Activated CD4-positive, alpha-beta T cell treated with anti-CD3 and anti-CD28 coated beads for 48 hours (primary cell): ENCODE data around the gene HIF3A.

ENCODE experiments used
- DNase-seq: peaks from one replicate; pipeline ENCODE4 v3.0.0-alpha.2; 2020

The HIF3A gene

GRCh38 chr19:46337487-46337886 is 40.6 kb downstream of the HIF3A start:
- DNase-seq = no peak

- no peak for DNase-seq
Measured at GRCh38 chr19:46339446-46339845, 42.6 kb downstream of the HIF3A start.

GRCh38 chr19:46340051-46340659 is 43.3 kb downstream of the HIF3A start:
- no peak for DNase-seq

GRCh38 chr19:46341937-46342336 is 45.1 kb downstream of the HIF3A start:
- no peak for DNase-seq

- no peak for DNase-seq
Measured at GRCh38 chr19:46344363-46344762, 47.5 kb downstream of the HIF3A start.

- no peak for DNase-seq
Measured at GRCh38 chr19:46345157-46345556, 48.3 kb downstream of the HIF3A start.

- peak; percentile 92 for DNase-seq
Measured at GRCh38 chr19:46346821-46347571, 50.2 kb downstream of the HIF3A start, which contains the start of gene PPP5C. TSS of gene PPP5C (plus strand) at chr19:46347087. CDS start at chr19:46347097, 10 bp downstream.

GRCh38 chr19:46347572-46347883 is 50.7 kb downstream of the HIF3A start:
- DNase-seq = no peak

- DNase-seq = no peak
Measured at GRCh38 chr19:46347985-46348384, 51.1 kb downstream of the HIF3A start.

GRCh38 chr19:46349311-46349993 is 52.6 kb downstream of the HIF3A start:
- DNase-seq = no peak

GRCh38 chr19:46350029-46350757 is 53.4 kb downstream of the HIF3A start:
- peak; percentile 35 for DNase-seq

- DNase-seq = peak; percentile 47
Measured at GRCh38 chr19:46350758-46351159, 53.9 kb downstream of the HIF3A start.

GRCh38 chr19:46351241-46352041 is 54.6 kb downstream of the HIF3A start:
- peak; percentile 35 for DNase-seq

GRCh38 chr19:46353730-46354528 is 57.1 kb downstream of the HIF3A start:
- no peak for DNase-seq

GRCh38 chr19:46355234-46356148 is 58.6 kb downstream of the HIF3A start:
- peak; percentile 65 for DNase-seq

GRCh38 chr19:46356149-46357055 is 59.6 kb downstream of the HIF3A start:
- DNase-seq = no peak

GRCh38 chr19:46357846-46358583 is 61.2 kb downstream of the HIF3A start:
- no peak for DNase-seq

- DNase-seq = no peak
Measured at GRCh38 chr19:46361915-46362314, 65.1 kb downstream of the HIF3A start.

GRCh38 chr19:46364359-46364758 is 67.5 kb downstream of the HIF3A start:
- no peak for DNase-seq
